ENCODE results near the gene CD247.

DNA sequence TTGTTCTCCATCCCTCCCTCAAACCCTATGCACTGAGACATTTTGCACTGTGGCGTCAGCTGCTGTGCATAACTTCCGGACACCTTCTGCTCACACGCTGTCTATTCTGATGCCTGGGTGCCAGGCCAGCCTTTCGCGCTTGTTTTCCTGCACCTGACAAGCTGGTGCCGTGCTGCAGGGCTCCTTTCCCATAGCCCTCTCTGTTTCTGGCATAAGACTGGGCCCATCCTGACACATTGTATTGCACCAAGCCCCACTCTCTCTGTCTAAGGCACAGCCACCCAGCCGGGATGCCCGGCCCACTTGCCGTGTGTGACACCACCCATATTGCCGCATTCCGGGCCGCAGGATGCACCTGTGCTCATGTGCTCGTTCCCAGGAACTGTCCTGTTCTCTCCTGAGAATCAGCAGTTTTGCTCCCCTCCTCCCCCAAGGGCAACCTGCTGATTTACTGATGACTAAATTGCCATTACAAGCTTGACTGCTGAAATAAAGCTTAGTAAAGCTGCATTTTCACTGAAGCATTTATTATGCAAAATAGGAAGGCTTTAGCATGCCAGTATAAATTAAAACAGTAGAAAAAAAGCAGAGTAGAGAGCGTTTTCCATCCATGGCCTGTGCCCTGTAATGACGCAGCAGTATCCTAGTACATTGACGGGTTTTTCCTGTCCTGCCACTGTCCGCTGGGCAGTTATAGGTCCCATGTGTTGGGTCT is 88.0 kb downstream of the CD247 start:
- TF ChIP-seq, protein P1, sequence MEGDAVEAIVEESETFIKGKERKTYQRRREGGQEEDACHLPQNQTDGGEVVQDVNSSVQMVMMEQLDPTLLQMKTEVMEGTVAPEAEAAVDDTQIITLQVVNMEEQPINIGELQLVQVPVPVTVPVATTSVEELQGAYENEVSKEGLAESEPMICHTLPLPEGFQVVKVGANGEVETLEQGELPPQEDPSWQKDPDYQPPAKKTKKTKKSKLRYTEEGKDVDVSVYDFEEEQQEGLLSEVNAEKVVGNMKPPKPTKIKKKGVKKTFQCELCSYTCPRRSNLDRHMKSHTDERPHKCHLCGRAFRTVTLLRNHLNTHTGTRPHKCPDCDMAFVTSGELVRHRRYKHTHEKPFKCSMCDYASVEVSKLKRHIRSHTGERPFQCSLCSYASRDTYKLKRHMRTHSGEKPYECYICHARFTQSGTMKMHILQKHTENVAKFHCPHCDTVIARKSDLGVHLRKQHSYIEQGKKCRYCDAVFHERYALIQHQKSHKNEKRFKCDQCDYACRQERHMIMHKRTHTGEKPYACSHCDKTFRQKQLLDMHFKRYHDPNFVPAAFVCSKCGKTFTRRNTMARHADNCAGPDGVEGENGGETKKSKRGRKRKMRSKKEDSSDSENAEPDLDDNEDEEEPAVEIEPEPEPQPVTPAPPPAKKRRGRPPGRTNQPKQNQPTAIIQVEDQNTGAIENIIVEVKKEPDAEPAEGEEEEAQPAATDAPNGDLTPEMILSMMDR (conservative IDR thresholded peaks at IDR 0.05; ENCODE audit: low read length) = no peak
- no peak for TF ChIP-seq EZH2phosphoT487 (IDR thresholded peaks at IDR 0.05; ENCODE audit: borderline replicate concordance)
